CD14-positive monocyte (primary cell): Measurements from ENCODE around the gene LYSMD4. TPM values are rescaled to one million over a fixed set of nuclear protein-coding genes. Genes with fewer than 3 reads are reported as not detected.
"Not testable (repeated sequence)": the region's sequence is repeated elsewhere in the genome, so short reads cannot be mapped to it uniquely, and the experiment has no call there.

ENCODE experiments used
- DNase-seq, 3 donors: peaks; one replicate each; pipeline ENCODE4 v3.0.0-alpha.2; 2011 to 2022
- H2AFZ ChIP-seq: 2 replicates; pipeline ENCODE4 v1.6.0; 2012; ENCODE audit warnings: mild to moderate bottlenecking, low read depth, low read length, inconsistent platforms; ENCODE audit not compliant: insufficient read depth, poor library complexity, severe bottlenecking
- H3K27ac ChIP-seq, 2 donors: 1 replicate in 1 of 2; 2 replicates in 1 of 2; pipeline ENCODE4 v1.5.1; 2012 to 2013; ENCODE audit warnings: low read length in 2 of 2, control low read depth in 1 of 2, inconsistent platforms in 1 of 2, low read depth in 1 of 2, mild to moderate bottlenecking in 1 of 2
- H3K27me3 ChIP-seq, 2 donors: one replicate each; pipeline versions ENCODE4 v1.6.0 to v1.6.1; 2011 to 2013; ENCODE audit warnings: low read length in 2 of 2; ENCODE audit not compliant: control insufficient read depth in 2 of 2, insufficient read depth in 2 of 2
- H3K36me3 ChIP-seq, 2 donors: replicated peaks in 1 of 2; 1 replicate in 1 of 2; 2 replicates in 1 of 2; pipeline versions ENCODE4 v1.5.1 to v1.6.1; 2012 to 2013; ENCODE audit warnings: low read length in 2 of 2, control low read depth in 1 of 2, inconsistent platforms in 1 of 2, mild to moderate bottlenecking in 1 of 2; ENCODE audit not compliant: insufficient read depth in 2 of 2, control insufficient read depth in 1 of 2
- H3K4me1 ChIP-seq, 2 donors: 1 replicate in 1 of 2; 2 replicates in 1 of 2; pipeline versions ENCODE4 v1.5.1 to v1.6.1; 2012 to 2013; ENCODE audit warnings: low read length in 2 of 2, control low read depth in 1 of 2, inconsistent platforms in 1 of 2, mild to moderate bottlenecking in 1 of 2, moderate library complexity in 1 of 2; ENCODE audit not compliant: insufficient read depth in 2 of 2, control insufficient read depth in 1 of 2
- H3K4me2 ChIP-seq: replicated peaks from 2 replicates; pipeline ENCODE3; 2012; ENCODE audit warnings: low read length, moderate library complexity, mild to moderate bottlenecking; ENCODE audit not compliant: poor library complexity, severe bottlenecking; ENCODE audit errors: extremely low read depth
- H3K4me3 ChIP-seq, 3 experiments: fragments of 200-600 bp in 1 of 3; sonication (generic) in 1 of 3; replicated peaks in 1 of 3; 1 replicate in 2 of 3; 2 replicates in 1 of 3; pipeline ENCODE4 v1.5.1; 2011 to 2013; ENCODE audit warnings: low read length in 3 of 3, mild to moderate bottlenecking in 3 of 3, control low read depth in 2 of 3, low read depth in 2 of 3, inconsistent platforms in 1 of 3, moderate library complexity in 1 of 3
- H3K79me2 ChIP-seq: 2 replicates; pipeline ENCODE4 v1.6.0; 2012; ENCODE audit warnings: mild to moderate bottlenecking, control low read depth, inconsistent platforms, low read length, moderate library complexity; ENCODE audit not compliant: insufficient read depth
- H3K9ac ChIP-seq: 2 replicates; pipeline ENCODE4 v1.6.0; 2017; ENCODE audit warnings: low read length, mild to moderate bottlenecking; ENCODE audit not compliant: insufficient read depth, poor library complexity, severe bottlenecking
- H3K9me3 ChIP-seq, 2 donors: replicated peaks in 1 of 2; 1 replicate in 1 of 2; 2 replicates in 1 of 2; pipeline versions ENCODE4 v1.5.1 to v1.6.1; 2012 to 2013; ENCODE audit warnings: low read length in 2 of 2, control low read depth in 1 of 2; ENCODE audit not compliant: control insufficient read depth in 1 of 2, insufficient read depth in 1 of 2
- H4K20me1 ChIP-seq: 2 replicates; pipeline ENCODE4 v1.6.0; 2012; ENCODE audit warnings: mild to moderate bottlenecking, low read length, control low read depth, moderate library complexity; ENCODE audit not compliant: insufficient read depth
- H3K27ac Mint-ChIP-seq, 7 donors: one replicate each; pipeline ENCODE4 v1.8.0; 2020; ENCODE audit warnings: mild to moderate bottlenecking in 7 of 7, mixed read lengths in 7 of 7, moderate library complexity in 6 of 7, inconsistent platforms in 2 of 7
- H3K27me3 Mint-ChIP-seq, 3 donors: one replicate each; pipeline ENCODE4 v1.8.0; 2021 to 2022; ENCODE audit warnings: low read depth in 3 of 3, mild to moderate bottlenecking in 3 of 3, mixed read lengths in 3 of 3, moderate library complexity in 3 of 3, inconsistent platforms in 1 of 3
- H3K36me3 Mint-ChIP-seq, 2 donors: one replicate each; pipeline ENCODE4 v1.8.0; 2020; ENCODE audit warnings: mixed read lengths in 2 of 2, inconsistent platforms in 1 of 2, mild to moderate bottlenecking in 1 of 2
- H3K4me1 Mint-ChIP-seq: one replicate; pipeline ENCODE4 v1.8.0; 2020; ENCODE audit warnings: mild to moderate bottlenecking, mixed read lengths
- H3K4me3 Mint-ChIP-seq, 2 donors: one replicate each; pipeline ENCODE4 v1.8.0; 2020; ENCODE audit warnings: mild to moderate bottlenecking in 2 of 2, mixed read lengths in 2 of 2, moderate library complexity in 1 of 2
- H3K9me3 Mint-ChIP-seq, 7 donors: one replicate each; pipeline ENCODE4 v1.8.0; 2020 to 2022; ENCODE audit warnings: mixed read lengths in 7 of 7, mild to moderate bottlenecking in 6 of 7, moderate library complexity in 6 of 7, inconsistent platforms in 2 of 7
- WGBS: methylation state at CpG from one replicate; pipeline ENCODE4 v1.1.5; 2013; ENCODE audit warnings: missing lambda C conversion rate; ENCODE audit not compliant: insufficient coverage; 5-methylcytosine and 5-hydroxymethylcytosine counted together
- intact Hi-C, 2 donors: fragments of 100-400 bp; cut with micrococcal nuclease; formaldehyde crosslinking; loops; one replicate each; pipeline versions ENCODE4 v1.15.0 to v1.15.1; 2023
- polyA plus RNA-seq, 3 donors: library from polyadenylated mRNA; depleted of rRNA in 1 of 3; unstranded in 2 of 3; stranded (reverse) in 1 of 3; fragments of 300-500 nt in 2 of 3; fragments of >200 nt in 1 of 3; fragmentation: Illumina TruSeq in 2 of 3; gene quantifications; 1 replicate in 2 of 3; 2 replicates in 1 of 3; pipeline ENCODE4 v1.2.3, GENCODE V29; 2012 to 2021
- TF ChIP-seq, protein P1 (sequence below): fragments of 200-600 bp; IDR thresholded peaks from one replicate; pipeline ENCODE4 v1.8.0; 2022; ENCODE audit warnings: antibody characterized with exemption, mild to moderate bottlenecking

LYSMD4 gene
- polyA plus RNA-seq, 3 donors: 1.1 to 4.7 (median 2.5) TPM

DNA sequence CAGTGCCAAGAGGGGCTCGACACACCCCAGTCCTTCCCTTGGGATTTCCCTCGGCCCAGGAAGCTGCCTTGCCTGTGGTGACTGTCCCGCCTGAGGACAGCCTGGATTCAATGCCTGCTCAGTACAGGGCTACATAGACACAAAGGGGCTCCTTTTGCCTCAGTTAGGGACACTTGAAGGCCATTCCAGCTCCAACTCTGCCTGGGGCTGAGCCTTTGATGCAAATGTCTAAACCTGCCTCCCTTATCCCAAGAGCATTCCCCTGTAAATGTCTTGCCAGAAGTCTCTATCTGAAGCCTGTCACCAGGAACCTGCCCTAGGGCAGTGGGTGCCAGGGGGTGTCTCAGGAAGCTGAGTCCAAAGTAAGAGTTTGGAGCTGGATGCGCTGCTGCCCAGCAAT, 19.3 kb upstream of the LYSMD4 start:
- WGBS: 94% methylated on average over 4 of the region's 4 CpGs
- H3K27me3 ChIP-seq: no peaks in the 10 kb centered on the region
- no peaks in the 10 kb centered on the region for H3K36me3 Mint-ChIP-seq

GRCh38 chr15:99750326-99750725, 17.1 kb upstream of the LYSMD4 start:
- WGBS: 100% methylated on average over 4 of the region's 11 CpGs
- intact Hi-C loops, H3K4me1 Mint-ChIP-seq, H3K9me3 ChIP-seq, H3K36me3 Mint-ChIP-seq, H3K4me1 ChIP-seq, H3K9ac ChIP-seq, H3K27me3 ChIP-seq, DNase-seq, H3K9me3 Mint-ChIP-seq, H3K4me2 ChIP-seq, H3K27me3 Mint-ChIP-seq, H3K27ac Mint-ChIP-seq, H3K79me2 ChIP-seq, H3K36me3 ChIP-seq, H4K20me1 ChIP-seq, H3K27ac ChIP-seq, H2AFZ ChIP-seq, H3K4me3 Mint-ChIP-seq, H3K4me3 ChIP-seq: not testable (repeated sequence)

More for the DNA sequence above, 19.3 kb upstream of the LYSMD4 start:
- Histone ChIP-seq H3K36me3 (no peaks in the 10 kb centered on the region), H3K79me2 (no peaks in the 10 kb centered on the region), H3K9me3 (no peaks in the 10 kb centered on the region), H3K27ac (no peak overlapping the region), H4K20me1 (no peaks in the 10 kb centered on the region), H3K4me3 (no peak overlapping the region), H3K9ac (no peak overlapping the region), H3K4me1 (no peaks in the 10 kb centered on the region), H2AFZ (no peak overlapping the region), H3K4me2 (no peak overlapping the region)
- Mint-ChIP-seq H3K4me3 (no peak overlapping the region), H3K27me3 (peaks cover 0 to 2% (median 1%) of the 10 kb centered on the region in 3 donors), H3K4me1 (peaks cover 4% of the 10 kb centered on the region), H3K9me3 (no peaks in the 10 kb centered on the region), H3K27ac (no peak overlapping the region)
- intact Hi-C loops: no loop called here
- TF ChIP-seq, protein P1, sequence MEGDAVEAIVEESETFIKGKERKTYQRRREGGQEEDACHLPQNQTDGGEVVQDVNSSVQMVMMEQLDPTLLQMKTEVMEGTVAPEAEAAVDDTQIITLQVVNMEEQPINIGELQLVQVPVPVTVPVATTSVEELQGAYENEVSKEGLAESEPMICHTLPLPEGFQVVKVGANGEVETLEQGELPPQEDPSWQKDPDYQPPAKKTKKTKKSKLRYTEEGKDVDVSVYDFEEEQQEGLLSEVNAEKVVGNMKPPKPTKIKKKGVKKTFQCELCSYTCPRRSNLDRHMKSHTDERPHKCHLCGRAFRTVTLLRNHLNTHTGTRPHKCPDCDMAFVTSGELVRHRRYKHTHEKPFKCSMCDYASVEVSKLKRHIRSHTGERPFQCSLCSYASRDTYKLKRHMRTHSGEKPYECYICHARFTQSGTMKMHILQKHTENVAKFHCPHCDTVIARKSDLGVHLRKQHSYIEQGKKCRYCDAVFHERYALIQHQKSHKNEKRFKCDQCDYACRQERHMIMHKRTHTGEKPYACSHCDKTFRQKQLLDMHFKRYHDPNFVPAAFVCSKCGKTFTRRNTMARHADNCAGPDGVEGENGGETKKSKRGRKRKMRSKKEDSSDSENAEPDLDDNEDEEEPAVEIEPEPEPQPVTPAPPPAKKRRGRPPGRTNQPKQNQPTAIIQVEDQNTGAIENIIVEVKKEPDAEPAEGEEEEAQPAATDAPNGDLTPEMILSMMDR: no peak
- DNase-seq: no peak
